Measurements from ENCODE around the gene ATXN2.

DNA sequence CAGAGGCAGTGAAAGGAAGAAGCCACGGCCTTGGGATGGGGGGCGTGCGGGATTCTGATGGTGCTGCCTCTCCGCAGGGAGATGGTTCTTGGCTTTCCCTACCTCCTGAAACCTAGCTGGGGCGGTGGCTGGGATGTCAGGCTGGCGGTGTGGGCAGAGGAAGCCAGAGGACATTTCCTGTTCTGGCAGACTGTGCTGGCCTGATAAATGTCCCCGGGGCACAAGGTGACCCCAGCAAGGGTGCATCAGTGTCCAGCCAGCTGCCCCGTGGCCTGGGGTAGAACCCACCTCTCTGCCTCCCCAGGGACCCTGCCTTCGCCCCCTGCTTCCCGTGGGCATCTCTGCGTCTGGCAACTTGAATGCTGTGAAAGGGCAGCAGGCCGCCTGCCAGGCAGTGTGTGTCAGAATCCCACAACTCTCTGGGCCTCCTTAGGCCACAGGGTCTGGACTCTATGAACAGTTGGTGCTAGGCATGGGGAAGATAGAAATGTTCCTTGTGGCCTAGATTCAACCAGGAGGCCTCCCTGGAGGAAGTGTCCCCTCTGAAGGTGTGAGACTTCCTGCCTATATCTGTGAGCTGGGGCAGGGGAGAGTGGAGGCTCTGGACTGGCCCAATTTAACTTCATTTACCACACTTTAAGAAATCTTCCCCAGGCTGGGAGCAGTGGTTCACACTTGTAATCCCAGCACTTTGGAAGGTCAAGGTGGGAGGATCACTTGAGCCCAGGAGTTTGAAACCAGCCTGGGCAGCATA lies 188.5 kb downstream of the ATXN2 start:
- TF ChIP-seq, protein P1, sequence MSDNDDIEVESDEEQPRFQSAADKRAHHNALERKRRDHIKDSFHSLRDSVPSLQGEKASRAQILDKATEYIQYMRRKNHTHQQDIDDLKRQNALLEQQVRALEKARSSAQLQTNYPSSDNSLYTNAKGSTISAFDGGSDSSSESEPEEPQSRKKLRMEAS (IDR thresholded peaks at IDR 0.05), result no peak
- TF ChIP-seq, protein P2, sequence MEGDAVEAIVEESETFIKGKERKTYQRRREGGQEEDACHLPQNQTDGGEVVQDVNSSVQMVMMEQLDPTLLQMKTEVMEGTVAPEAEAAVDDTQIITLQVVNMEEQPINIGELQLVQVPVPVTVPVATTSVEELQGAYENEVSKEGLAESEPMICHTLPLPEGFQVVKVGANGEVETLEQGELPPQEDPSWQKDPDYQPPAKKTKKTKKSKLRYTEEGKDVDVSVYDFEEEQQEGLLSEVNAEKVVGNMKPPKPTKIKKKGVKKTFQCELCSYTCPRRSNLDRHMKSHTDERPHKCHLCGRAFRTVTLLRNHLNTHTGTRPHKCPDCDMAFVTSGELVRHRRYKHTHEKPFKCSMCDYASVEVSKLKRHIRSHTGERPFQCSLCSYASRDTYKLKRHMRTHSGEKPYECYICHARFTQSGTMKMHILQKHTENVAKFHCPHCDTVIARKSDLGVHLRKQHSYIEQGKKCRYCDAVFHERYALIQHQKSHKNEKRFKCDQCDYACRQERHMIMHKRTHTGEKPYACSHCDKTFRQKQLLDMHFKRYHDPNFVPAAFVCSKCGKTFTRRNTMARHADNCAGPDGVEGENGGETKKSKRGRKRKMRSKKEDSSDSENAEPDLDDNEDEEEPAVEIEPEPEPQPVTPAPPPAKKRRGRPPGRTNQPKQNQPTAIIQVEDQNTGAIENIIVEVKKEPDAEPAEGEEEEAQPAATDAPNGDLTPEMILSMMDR (IDR thresholded peaks at IDR 0.05; ENCODE audit: low read depth, low read length, missing input control), result no peak
- TF ChIP-seq RAD21 (IDR thresholded peaks at IDR 0.05) (no peak), HNF4G (IDR thresholded peaks at IDR 0.05) (no peak)

All from liver (tissue), 3 donors.